Endothelial cell (in vitro differentiated cells): Measurements from ENCODE around the gene CDRT4. TPM values are rescaled to one million over a fixed set of nuclear protein-coding genes. Genes with fewer than 3 reads are reported as not detected.

Source experiments
- DNase-seq: peaks from one replicate; pipeline ENCODE4 v3.0.0; 2021; ENCODE audit warnings: low spot score
- H3K27ac Mint-ChIP-seq: one replicate; pipeline ENCODE4 v1.8.0; 2021; ENCODE audit warnings: mixed read lengths, inconsistent platforms; ENCODE audit not compliant: unreplicated experiment
- H3K27me3 Mint-ChIP-seq: one replicate; pipeline ENCODE4 v1.8.0; 2021; ENCODE audit warnings: mild to moderate bottlenecking, moderate library complexity, mixed read lengths, inconsistent platforms; ENCODE audit not compliant: unreplicated experiment
- H3K36me3 Mint-ChIP-seq: one replicate; pipeline ENCODE4 v1.8.0; 2021; ENCODE audit warnings: mild to moderate bottlenecking, low read depth, mixed read lengths, inconsistent platforms; ENCODE audit not compliant: unreplicated experiment
- H3K4me1 Mint-ChIP-seq: one replicate; pipeline ENCODE4 v1.8.0; 2021; ENCODE audit warnings: mild to moderate bottlenecking, mixed read lengths, inconsistent platforms; ENCODE audit not compliant: unreplicated experiment
- H3K4me3 Mint-ChIP-seq: one replicate; pipeline ENCODE4 v1.8.0; 2021; ENCODE audit warnings: mild to moderate bottlenecking, mixed read lengths, inconsistent platforms; ENCODE audit not compliant: unreplicated experiment
- H3K9me3 Mint-ChIP-seq: one replicate; pipeline ENCODE4 v1.8.0; 2021; ENCODE audit warnings: mixed read lengths, inconsistent platforms; ENCODE audit not compliant: unreplicated experiment
- total RNA-seq: library from RNA; stranded (reverse); fragmentation: NEBNext Ultra II Directional; extraction: Animal tissue kit (Norgen Biotek cat#: 25700); gene quantifications from one replicate; pipeline ENCODE4 v1.2.1, GENCODE V29; 2021; ENCODE audit not compliant: unreplicated experiment
- TF ChIP-seq, protein P1 (sequence below): fragments of 200-600 bp; sonication (generic); IDR thresholded peaks from one replicate; pipeline ENCODE4 v1.5.0; 2021; ENCODE audit warnings: antibody characterized with exemption; ENCODE audit not compliant: unreplicated experiment

Gene CDRT4
- total RNA-seq, 1 donor from 2014 or later = 11.7 TPM

DNA sequence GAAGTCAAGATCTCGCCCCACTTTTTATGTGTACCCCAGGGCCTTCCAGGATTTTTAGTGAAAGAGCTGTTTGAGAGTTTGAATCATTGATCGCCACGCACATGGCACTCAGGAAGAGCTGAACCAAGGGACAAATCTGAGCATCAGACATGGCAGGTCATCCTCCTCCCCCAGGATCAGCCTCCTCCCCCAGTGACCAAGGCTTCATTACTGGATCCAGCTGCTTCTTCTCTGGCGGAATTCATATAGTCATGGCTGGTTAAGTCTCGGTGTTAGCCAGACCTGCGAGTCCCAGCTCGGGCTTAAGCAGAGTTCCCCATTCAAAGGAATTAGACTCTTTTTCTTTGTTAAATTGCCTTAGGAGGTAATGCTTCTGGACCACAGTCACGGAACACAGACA is 32.5 kb downstream of the CDRT4 start:
- DNase-seq = no peak
- Mint-ChIP-seq H3K27ac (no peak overlapping the region), H3K4me3 (no peak overlapping the region), H3K36me3 (peaks cover 19% of the 10 kb centered on the region), H3K9me3 (no peaks in the 10 kb centered on the region), H3K4me1 (peaks cover 30% of the 10 kb centered on the region), H3K27me3 (peaks cover 3% of the 10 kb centered on the region)
- TF ChIP-seq, protein P1, sequence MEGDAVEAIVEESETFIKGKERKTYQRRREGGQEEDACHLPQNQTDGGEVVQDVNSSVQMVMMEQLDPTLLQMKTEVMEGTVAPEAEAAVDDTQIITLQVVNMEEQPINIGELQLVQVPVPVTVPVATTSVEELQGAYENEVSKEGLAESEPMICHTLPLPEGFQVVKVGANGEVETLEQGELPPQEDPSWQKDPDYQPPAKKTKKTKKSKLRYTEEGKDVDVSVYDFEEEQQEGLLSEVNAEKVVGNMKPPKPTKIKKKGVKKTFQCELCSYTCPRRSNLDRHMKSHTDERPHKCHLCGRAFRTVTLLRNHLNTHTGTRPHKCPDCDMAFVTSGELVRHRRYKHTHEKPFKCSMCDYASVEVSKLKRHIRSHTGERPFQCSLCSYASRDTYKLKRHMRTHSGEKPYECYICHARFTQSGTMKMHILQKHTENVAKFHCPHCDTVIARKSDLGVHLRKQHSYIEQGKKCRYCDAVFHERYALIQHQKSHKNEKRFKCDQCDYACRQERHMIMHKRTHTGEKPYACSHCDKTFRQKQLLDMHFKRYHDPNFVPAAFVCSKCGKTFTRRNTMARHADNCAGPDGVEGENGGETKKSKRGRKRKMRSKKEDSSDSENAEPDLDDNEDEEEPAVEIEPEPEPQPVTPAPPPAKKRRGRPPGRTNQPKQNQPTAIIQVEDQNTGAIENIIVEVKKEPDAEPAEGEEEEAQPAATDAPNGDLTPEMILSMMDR = no peak

DNA sequence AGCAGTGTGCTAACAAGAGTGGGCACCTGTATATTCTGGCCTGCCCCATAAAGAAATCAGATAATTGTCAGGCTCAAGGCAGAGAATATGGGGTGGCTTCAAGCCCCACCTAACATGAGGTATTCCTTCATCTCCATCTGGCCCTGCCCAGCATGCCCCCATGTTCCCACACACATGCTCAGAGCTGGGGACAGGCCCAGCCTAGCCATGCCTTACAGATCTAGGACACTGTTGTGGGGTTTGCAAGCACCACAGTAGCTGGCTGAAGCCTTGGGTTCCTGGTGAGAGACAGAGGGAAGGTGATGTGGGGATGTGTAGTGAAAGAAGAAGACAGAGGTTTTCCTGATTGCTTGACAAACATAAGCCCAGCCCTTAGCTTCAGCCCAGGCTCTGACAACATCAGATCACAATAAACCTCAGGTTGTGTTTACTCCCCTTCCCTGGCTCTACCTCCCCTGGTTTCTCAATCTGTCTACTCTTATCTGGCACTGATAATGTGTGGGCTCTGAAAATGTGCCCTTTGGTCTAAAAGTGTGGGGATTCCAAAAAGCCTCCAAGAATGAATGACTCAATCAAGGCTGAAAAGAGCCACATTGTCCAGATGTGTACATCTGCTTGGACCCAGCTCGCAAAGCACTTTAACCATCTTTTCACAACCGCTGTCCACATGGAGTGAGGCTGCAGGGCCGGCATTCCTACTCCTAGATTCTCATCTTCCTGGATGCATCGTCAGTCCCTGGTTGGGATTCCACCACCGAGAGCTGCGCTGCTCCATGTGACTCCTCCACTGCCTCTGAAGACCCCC is 34.4 kb downstream of the CDRT4 start:
- Mint-ChIP-seq H3K27me3 (peaks cover 2% of the 10 kb centered on the region), H3K4me3 (no peak overlapping the region), H3K27ac (no peak overlapping the region), H3K9me3 (no peaks in the 10 kb centered on the region), H3K36me3 (peaks cover 19% of the 10 kb centered on the region), H3K4me1 (peaks cover 28% of the 10 kb centered on the region)
- no peak for DNase-seq
- TF ChIP-seq, protein P1 = no peak

DNA sequence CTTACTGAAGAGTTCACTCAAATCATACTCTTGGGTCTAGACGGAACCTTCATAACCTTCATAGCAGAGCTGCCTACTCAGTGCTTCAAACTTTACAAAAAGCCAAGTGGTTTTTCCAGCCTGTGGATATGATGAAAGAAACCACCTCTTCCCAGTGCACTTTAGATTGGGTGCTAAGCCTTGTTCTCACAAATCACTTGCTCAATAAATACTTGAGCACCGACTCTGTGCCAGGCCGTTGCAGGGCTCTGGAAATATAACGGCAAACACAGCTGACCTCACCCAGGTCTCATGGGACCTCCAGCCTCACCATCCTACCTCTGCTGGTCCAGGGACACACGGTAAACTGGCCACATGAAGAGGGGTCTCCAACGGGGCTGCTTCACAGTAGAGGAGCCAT is 35.7 kb downstream of the CDRT4 start:
- Mint-ChIP-seq H3K36me3 (peaks cover 14% of the 10 kb centered on the region), H3K4me3 (no peak overlapping the region), H3K4me1 (peaks cover 16% of the 10 kb centered on the region), H3K27ac (no peak overlapping the region), H3K27me3 (peaks cover 2% of the 10 kb centered on the region), H3K9me3 (no peaks in the 10 kb centered on the region)
- TF ChIP-seq, protein P1 = no peak
- no peak for DNase-seq

DNA sequence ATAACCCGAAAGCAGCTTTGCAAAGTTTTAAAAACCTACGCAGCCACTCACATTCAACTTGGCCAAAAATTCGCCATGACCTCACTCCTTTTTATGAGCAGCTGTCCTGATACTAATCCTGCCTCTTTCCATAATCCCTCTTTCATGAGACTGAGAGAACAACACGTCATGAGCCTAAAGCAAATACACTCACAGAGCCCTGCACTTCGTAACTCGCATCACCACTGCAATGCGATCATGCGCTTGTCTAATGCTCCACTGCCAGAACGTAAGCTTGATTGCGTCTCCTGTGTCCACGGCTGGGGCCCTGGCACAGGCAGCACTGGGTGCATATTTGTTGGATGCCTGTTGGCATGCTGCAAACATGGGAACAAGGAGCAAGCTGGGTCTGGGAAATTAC is 36.2 kb downstream of the CDRT4 start:
- DNase-seq = no peak
- H3K4me3 Mint-ChIP-seq = no peak overlapping the region
- H3K4me1 Mint-ChIP-seq = peaks cover 11% of the 10 kb centered on the region
- H3K27me3 Mint-ChIP-seq = peaks cover 2% of the 10 kb centered on the region
- no peak overlapping the region for H3K27ac Mint-ChIP-seq
- H3K9me3 Mint-ChIP-seq = no peaks in the 10 kb centered on the region
- peaks cover 14% of the 10 kb centered on the region for H3K36me3 Mint-ChIP-seq
- TF ChIP-seq, protein P1 = no peak

DNA sequence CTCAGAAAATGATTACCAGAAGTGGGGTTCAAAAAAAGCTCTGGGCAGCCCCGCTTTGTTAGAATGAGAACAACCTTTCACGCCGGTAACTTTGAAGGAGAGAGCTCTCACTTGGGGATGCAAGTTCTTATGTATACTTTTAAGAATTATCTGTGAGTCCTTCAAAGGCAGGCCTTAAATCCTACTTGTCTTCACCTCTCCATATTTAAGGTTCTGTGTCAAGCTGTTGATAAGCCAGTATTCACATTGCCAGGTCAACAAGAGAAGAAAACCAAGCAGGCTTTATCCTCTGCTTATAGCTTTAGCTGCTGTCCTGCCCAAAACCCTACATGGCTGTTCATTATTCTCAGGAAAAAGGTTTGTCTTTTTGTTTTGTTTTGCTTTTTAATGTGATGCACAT is 42.9 kb downstream of the CDRT4 start:
- Mint-ChIP-seq H3K27ac (no peak overlapping the region), H3K4me1 (no peaks in the 10 kb centered on the region), H3K4me3 (no peak overlapping the region), H3K36me3 (peaks cover 8% of the 10 kb centered on the region), H3K9me3 (no peaks in the 10 kb centered on the region), H3K27me3 (no peaks in the 10 kb centered on the region)
- no peak for DNase-seq
- TF ChIP-seq, protein P1 = no peak
